Peyer's patch (tissue), 4 donors: ENCODE results near the gene OR5K2.

Source experiments
- POLR2A ChIP-seq, 2 donors: fragments of 450-650 bp; IDR thresholded peaks; one replicate each; pipeline ENCODE4 v1.5.1; 2017; ENCODE audit warnings: antibody characterized with exemption in 2 of 2, mild to moderate bottlenecking in 2 of 2, moderate library complexity in 2 of 2
- TF ChIP-seq, protein P1 (sequence below), 6 experiments: fragments of 450-650 bp in 4 of 6; fragments of 200-600 bp in 2 of 6; sonication (generic) in 1 of 6; IDR thresholded peaks; one replicate each; pipeline ENCODE4 v1.5.1; 2017 to 2019; ENCODE audit warnings: antibody characterized with exemption in 6 of 6, mild to moderate bottlenecking in 3 of 6, moderate library complexity in 1 of 6

- TF ChIP-seq, protein P1, sequence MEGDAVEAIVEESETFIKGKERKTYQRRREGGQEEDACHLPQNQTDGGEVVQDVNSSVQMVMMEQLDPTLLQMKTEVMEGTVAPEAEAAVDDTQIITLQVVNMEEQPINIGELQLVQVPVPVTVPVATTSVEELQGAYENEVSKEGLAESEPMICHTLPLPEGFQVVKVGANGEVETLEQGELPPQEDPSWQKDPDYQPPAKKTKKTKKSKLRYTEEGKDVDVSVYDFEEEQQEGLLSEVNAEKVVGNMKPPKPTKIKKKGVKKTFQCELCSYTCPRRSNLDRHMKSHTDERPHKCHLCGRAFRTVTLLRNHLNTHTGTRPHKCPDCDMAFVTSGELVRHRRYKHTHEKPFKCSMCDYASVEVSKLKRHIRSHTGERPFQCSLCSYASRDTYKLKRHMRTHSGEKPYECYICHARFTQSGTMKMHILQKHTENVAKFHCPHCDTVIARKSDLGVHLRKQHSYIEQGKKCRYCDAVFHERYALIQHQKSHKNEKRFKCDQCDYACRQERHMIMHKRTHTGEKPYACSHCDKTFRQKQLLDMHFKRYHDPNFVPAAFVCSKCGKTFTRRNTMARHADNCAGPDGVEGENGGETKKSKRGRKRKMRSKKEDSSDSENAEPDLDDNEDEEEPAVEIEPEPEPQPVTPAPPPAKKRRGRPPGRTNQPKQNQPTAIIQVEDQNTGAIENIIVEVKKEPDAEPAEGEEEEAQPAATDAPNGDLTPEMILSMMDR (IDR thresholded peaks at IDR 0.05): no peak
- no peak for TF ChIP-seq POLR2A (IDR thresholded peaks at IDR 0.05)
Measured at GRCh38 chr3:98530676-98531075, 33.2 kb downstream of the OR5K2 start.
